Nephron (organoid): ENCODE results near the gene TMEM8B.

Source experiments
- H3K27ac Mint-ChIP-seq, 3 experiments: 2 replicates each; pipeline ENCODE4 v1.8.0; 2020; ENCODE audit warnings: mixed read lengths in 3 of 3, mild to moderate bottlenecking in 2 of 3, moderate library complexity in 1 of 3
- H3K27me3 Mint-ChIP-seq: 2 replicates; pipeline ENCODE4 v1.8.0; 2021; ENCODE audit warnings: low read depth, mild to moderate bottlenecking, moderate library complexity, mixed read lengths
- H3K36me3 Mint-ChIP-seq: 2 replicates; pipeline ENCODE4 v1.8.0; 2020; ENCODE audit warnings: low read depth, mixed read lengths
- H3K4me1 Mint-ChIP-seq: 2 replicates; pipeline ENCODE4 v1.8.0; 2020; ENCODE audit warnings: mixed read lengths
- H3K4me3 Mint-ChIP-seq, 3 experiments: 2 replicates each; pipeline ENCODE4 v1.8.0; 2020; ENCODE audit warnings: mild to moderate bottlenecking in 3 of 3, mixed read lengths in 3 of 3, moderate library complexity in 2 of 3
- H3K9me3 Mint-ChIP-seq: 2 replicates; pipeline ENCODE4 v1.8.0; 2020; ENCODE audit warnings: mixed read lengths
- CTCF ChIP-seq, 3 experiments: fragments of 200-600 bp; sonication (generic); IDR thresholded peaks; one replicate each; pipeline ENCODE4 v1.5.0; 2021; ENCODE audit warnings: antibody characterized with exemption in 3 of 3; ENCODE audit not compliant: unreplicated experiment in 3 of 3

TMEM8B gene

GRCh38 chr9:35905051-35905781 lies 76.2 kb downstream of the TMEM8B start:
- no peak for TF ChIP-seq CTCF (IDR thresholded peaks at IDR 0.05; ENCODE audit: unreplicated experiment in 3 of 3)
- peak overlapping the region; percentile 95 to 99 (median 96) for H3K27ac Mint-ChIP-seq
- H3K36me3 Mint-ChIP-seq: no peaks in the 10 kb centered on the region
- peak overlapping the region in 2 of 3 experiments; percentile 57 to 70 for H3K4me3 Mint-ChIP-seq
- peaks cover 3% of the 10 kb centered on the region for H3K27me3 Mint-ChIP-seq
- no peaks in the 10 kb centered on the region for H3K9me3 Mint-ChIP-seq
- H3K4me1 Mint-ChIP-seq: peaks cover 64% of the 10 kb centered on the region

GRCh38 chr9:35905912-35906679 lies 77.1 kb downstream of the TMEM8B start, which contains the start of gene HRCT1:
Gene HRCT1 (plus strand): TSS chr9:35906202. CDS start chr9:35906288, 86 bp downstream.
- H3K9me3 Mint-ChIP-seq: no peaks in the 10 kb centered on the region
- no peak for TF ChIP-seq CTCF (IDR thresholded peaks at IDR 0.05; ENCODE audit: unreplicated experiment in 3 of 3)
- no peaks in the 10 kb centered on the region for H3K36me3 Mint-ChIP-seq
- H3K4me1 Mint-ChIP-seq: peaks cover 70% of the 10 kb centered on the region
- H3K4me3 Mint-ChIP-seq: peak within 1 kb of the TSS; percentile 41 to 70 (median 57)
- H3K27me3 Mint-ChIP-seq: peaks cover 3% of the 10 kb centered on the region
- H3K27ac Mint-ChIP-seq: peak within 1 kb of the TSS; percentile 96 to 99 (median 96)

- TF ChIP-seq CTCF (IDR thresholded peaks at IDR 0.05; ENCODE audit: unreplicated experiment in 3 of 3): no peak
- Mint-ChIP-seq H3K36me3 (no peaks in the 10 kb centered on the region), H3K9me3 (no peaks in the 10 kb centered on the region), H3K27ac (peak overlapping the region; percentile 96 to 99 (median 96)), H3K4me1 (peaks cover 71% of the 10 kb centered on the region), H3K27me3 (no peaks in the 10 kb centered on the region), H3K4me3 (peak overlapping the region; percentile 41 to 57 (median 55))
Observed at GRCh38 chr9:35906923-35907699, 78.1 kb downstream of the TMEM8B start.

- Mint-ChIP-seq H3K36me3 (no peaks in the 10 kb centered on the region), H3K27me3 (no peaks in the 10 kb centered on the region), H3K4me3 (peak overlapping the region; percentile 6 to 57 (median 44)), H3K4me1 (peaks cover 70% of the 10 kb centered on the region), H3K9me3 (no peaks in the 10 kb centered on the region), H3K27ac (peak overlapping the region; percentile 96 to 99 (median 96))
- TF ChIP-seq CTCF (IDR thresholded peaks at IDR 0.05; ENCODE audit: unreplicated experiment in 3 of 3): no peak
Observed at GRCh38 chr9:35907711-35908503, 78.9 kb downstream of the TMEM8B start.

- Mint-ChIP-seq H3K4me3 (peak overlapping the region in 1 of 3 experiments; percentile 57), H3K27ac (peak overlapping the region; percentile 96 to 99 (median 96)), H3K9me3 (no peaks in the 10 kb centered on the region), H3K4me1 (peaks cover 66% of the 10 kb centered on the region), H3K36me3 (no peaks in the 10 kb centered on the region), H3K27me3 (no peaks in the 10 kb centered on the region)
- TF ChIP-seq CTCF (IDR thresholded peaks at IDR 0.05; ENCODE audit: unreplicated experiment in 3 of 3): no peak
Observed at GRCh38 chr9:35908504-35909125, 79.6 kb downstream of the TMEM8B start.
